ENCODE measurements around the gene ZSWIM1.

GRCh38 chr20:45861221-45862075, 19.6 kb upstream of the ZSWIM1 start:
- no peak for TF ChIP-seq CTCF (conservative IDR thresholded peaks at IDR 0.05; ENCODE audit: low read depth, low read length)
- TF ChIP-seq EZH2 (IDR thresholded peaks at IDR 0.05; ENCODE audit: borderline replicate concordance, low read depth, low read length, poor library complexity, severe bottlenecking) = no peak

Measured in A673 (cell line).